ENCODE data around the gene RPL18. TPM values are rescaled to one million over a fixed set of nuclear protein-coding genes. Genes with fewer than 3 reads are reported as not detected.
A peak's percentile ranks its signal among the peaks of the same experiment; 100 is the strongest.

The RPL18 gene
- total and polyA plus RNA-seq, 9 of the 15 experiments (the other 6 are each of a cell fraction or from before 2014, with no cell fraction given), result 312 to 2,635 (median 1,653) TPM

DNA sequence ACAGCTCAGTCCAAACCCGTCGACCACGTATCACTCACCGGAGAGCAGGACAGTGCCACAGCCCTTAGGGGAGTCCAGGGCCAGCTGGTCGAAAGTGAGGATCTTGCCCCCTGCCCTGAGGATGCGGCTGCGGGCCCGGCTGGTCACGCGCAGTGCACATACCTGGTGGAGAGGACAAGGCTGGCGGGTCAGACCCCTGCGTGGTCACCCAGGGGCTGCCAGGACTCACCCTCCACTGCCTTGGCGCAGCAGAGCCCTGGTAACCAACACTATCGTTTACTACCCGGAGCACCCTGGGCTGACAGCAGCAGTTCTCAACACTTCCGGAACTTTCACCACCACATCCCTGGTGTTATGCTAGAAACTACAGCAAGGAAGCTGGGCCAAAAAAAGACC, 2.9 kb downstream of the RPL18 start:
- no TSS peak for BruUV-seq (replicated peaks)
- TF ChIP-seq CCNT2 (IDR thresholded peaks at IDR 0.05; ENCODE audit: borderline replicate concordance, extremely low read depth, insufficient read length, low read depth, low read length), result peak; percentile 21
- TF ChIP-seq ZBTB33 (CRISPR knock-in tag; IDR thresholded peaks at IDR 0.05), result 0 out of 2 replicates have a peak, but pooled peaks have one; percentile 14
- peak; percentile 73 for TF ChIP-seq POLR2G (IDR thresholded peaks at IDR 0.05; ENCODE audit: low read depth, low read length)
- TF ChIP-seq HSF4 (CRISPR knock-in tag; IDR thresholded peaks at IDR 0.05; ENCODE audit: borderline replicate concordance), result no peak
- TF ChIP-seq RBFOX2 (IDR thresholded peaks at IDR 0.05; ENCODE audit: low read depth, low read length), result peak; percentile 83
- peak; percentile 31; the same call in 1 of the 2 replicates for TF ChIP-seq TFAP4 (CRISPR knock-in tag; IDR thresholded peaks at IDR 0.05; ENCODE audit: borderline replicate concordance)
- 85% methylated on average over 11 of the region's 16 CpGs for WGBS (ENCODE audit: insufficient coverage, low coverage, missing lambda C conversion rate)
- POLR2A ChIA-PET, result interaction anchor here (0.6 to 4.7 kb wide), 16 partner anchors 8 to 974 kb away, joined by 3 to 85 read pairs (median 3); partner anchors contain the start of gene SPACA4
- Histone ChIP-seq H3K27me3 (ENCODE audit: control insufficient read depth in 2 of 2, insufficient read depth in 2 of 2, low read length in 2 of 2) (no peaks in the 10 kb centered on the region), H4K20me1 (replicated peaks; ENCODE audit: control insufficient read depth, insufficient read depth, low read length) (peaks cover 37% of the 10 kb centered on the region), H3K27ac (ENCODE audit: extremely low read depth, low read depth, low read length) (no peak overlapping the region), H3K9ac (ENCODE audit: insufficient read depth in 1 of 2, low read depth in 2 of 2, low read length in 2 of 2) (peak overlapping the region; percentile 5 to 94; a peak in 2 of 4 replicates), H3K9me1 (ENCODE audit: control insufficient read depth, insufficient read depth, low read length) (peaks cover 11% of the 10 kb centered on the region), H3K4me2 (ENCODE audit: insufficient read depth, low read length) (peak overlapping the region; percentile 91; the same call in 1 of the 2 replicates), H3K36me3 (ENCODE audit: control insufficient read depth, insufficient read depth, low read length) (peaks cover 38% of the 10 kb centered on the region; the same call in 2 of the 3 replicates), H3K4me1 (replicated peaks in 1 of 2; ENCODE audit: control insufficient read depth in 2 of 2, insufficient read depth in 2 of 2, low read length in 2 of 2) (peaks cover 30 to 60% of the 10 kb centered on the region in 2 experiments; a peak in 4 of 5 replicates), H3K9me3 (replicated peaks; ENCODE audit: control insufficient read depth, insufficient read depth, low read depth, low read length) (no peaks in the 10 kb centered on the region), H3K4me3 (peak overlapping the region; percentile 64; the same call in 1 of the 2 replicates), H3K79me2 (ENCODE audit: control insufficient read depth, insufficient read depth, low read length) (peaks cover 44% of the 10 kb centered on the region), H2AFZ (ENCODE audit: low read depth, low read length) (no peak overlapping the region)
- ATAC-seq, result no peak
- DNase-seq (ENCODE audit: extremely low read depth in 1 of 4, low spot score in 3 of 4), result no peak
- intact Hi-C loops (cut with micrococcal nuclease) (no loop called here), in situ Hi-C loops (cut with MboI) (no loop called here)
- CTCF ChIA-PET (ENCODE audit: low intra/inter-chr PET ratio), result no interaction called here
- no peak for FAIRE-seq

Data from K562 (cell line).